CD4-positive, alpha-beta T cell treated with Interleukin-12 subunit alpha and Interleukin-12 subunit beta, for 1 hour (primary cell): ENCODE data around the gene PRAC2.

Experiments used
- DNase-seq: peaks from one replicate; pipeline ENCODE4 v3.0.0-alpha.2; 2020

The PRAC2 gene

DNA sequence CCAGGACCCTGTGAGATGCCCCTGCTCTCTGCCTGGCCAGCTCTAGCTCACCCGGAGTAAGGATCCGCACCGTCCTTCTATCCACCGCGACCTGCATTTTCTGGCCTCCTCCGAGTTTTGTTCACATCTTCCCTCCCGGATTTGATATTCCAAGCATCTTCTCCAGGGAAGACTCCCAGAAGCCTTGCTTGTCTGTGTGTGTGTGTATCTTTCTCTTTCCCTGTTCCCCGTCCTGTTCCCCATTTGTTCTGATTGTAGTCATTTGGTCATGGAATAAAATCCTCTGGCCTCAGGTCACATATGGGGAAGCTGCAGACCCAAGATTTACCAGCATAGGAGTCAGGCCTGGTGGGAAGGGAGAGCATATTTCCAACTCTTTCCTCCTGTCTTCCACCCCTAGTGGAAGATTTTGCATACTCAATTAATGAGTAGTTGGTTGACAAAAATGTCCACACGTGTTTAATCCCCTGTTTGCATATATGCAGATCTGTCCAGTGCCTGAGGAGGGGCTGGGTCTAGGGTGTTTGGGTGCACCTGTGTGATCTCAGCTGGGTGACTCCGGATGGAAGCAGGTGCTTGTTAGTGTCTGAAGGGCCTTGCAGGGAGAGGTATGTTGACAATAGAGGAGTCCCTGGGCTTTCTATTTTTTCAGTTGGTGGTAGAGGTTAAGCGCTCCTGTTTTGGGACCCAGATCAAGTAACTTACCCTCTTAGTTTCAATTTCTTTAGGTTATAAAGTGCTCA is 2.5 kb upstream of the PRAC2 start:
- DNase-seq = no peak

DNA sequence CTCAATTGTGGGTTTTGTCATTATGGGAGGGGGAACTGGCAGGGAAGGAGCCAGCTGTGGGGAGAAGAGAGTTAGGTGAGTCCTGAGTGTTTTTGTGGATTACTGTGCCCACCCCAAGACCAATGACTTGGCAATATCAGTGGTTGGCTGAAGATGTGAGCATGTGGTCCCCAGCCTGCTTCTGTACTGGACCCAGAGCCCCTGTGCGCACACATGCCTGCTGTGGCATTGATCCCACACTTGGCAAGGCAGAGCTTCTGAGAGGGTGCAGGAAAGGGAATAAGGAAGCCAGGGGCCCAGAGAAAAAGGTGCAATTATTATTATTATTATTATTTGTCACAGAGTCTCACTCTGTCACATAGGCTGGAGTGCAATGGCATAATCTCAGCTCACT is 2.0 kb upstream of the PRAC2 start:
- no peak for DNase-seq

GRCh38 chr17:48722201-48722907 is 631 bp upstream of the PRAC2 start, which contains the start of gene PRAC1:
PRAC1 (minus strand) TSS chr17:48722518; CDS start chr17:48722392, 126 bp downstream.
- no peak for DNase-seq

DNA sequence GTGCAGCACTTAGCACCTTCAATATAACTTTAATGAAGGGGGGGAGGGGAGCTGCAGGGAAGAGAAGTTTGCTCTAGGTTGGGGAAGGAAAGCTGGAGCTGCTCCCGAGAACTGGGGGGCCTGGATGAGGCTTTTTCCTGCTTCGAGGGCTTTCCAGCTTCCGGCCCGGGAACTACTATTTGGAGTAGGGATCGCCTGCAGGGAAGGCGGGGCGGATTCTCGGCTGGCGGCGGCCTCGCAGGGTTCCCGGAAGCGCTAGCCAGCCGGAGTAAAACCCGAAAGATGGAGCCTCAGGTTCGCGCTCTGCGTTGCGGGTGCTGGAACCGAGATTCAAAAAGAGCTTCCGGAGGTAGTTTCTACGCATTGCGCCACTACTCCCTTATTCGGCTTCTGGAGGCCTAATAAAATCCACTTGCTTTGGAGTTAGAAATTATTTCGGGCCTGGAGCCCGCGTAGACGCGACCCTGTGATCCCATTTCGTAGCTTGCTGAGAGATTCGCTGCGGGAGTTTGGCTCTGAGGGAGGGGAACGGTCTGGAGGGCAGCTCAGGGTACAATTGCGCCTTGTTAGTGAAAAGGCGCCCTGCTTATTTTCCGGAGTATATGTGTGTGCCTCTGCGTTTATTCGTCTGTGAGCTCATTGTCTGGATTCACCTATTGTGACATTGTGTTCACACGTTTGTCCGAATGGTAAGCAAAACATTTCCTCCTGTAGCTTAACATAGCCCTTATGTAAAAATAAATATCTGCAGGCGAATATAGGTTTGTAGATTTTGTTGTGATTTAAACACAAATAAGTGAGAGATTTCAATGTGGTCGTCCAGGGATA is 652 bp downstream of the PRAC2 start:
- no peak for DNase-seq

- peak; percentile 73 for DNase-seq
Observed at GRCh38 chr17:48724251-48725003, 1.4 kb downstream of the PRAC2 start.

DNA sequence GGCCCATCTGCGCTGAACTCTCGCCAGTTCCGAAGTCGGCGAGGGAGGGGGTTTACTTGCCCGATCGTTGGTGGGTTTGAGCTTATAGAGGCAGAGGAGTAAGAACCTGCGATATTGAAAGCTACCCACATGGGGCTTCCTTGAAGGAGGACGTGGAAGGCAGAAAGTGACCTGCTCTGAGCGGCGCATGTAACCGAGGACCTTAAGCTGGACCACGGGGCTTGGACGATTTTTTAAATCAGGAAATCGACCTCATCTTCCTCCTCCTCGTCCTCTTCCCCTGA is 2.0 kb downstream of the PRAC2 start:
- no peak for DNase-seq

DNA sequence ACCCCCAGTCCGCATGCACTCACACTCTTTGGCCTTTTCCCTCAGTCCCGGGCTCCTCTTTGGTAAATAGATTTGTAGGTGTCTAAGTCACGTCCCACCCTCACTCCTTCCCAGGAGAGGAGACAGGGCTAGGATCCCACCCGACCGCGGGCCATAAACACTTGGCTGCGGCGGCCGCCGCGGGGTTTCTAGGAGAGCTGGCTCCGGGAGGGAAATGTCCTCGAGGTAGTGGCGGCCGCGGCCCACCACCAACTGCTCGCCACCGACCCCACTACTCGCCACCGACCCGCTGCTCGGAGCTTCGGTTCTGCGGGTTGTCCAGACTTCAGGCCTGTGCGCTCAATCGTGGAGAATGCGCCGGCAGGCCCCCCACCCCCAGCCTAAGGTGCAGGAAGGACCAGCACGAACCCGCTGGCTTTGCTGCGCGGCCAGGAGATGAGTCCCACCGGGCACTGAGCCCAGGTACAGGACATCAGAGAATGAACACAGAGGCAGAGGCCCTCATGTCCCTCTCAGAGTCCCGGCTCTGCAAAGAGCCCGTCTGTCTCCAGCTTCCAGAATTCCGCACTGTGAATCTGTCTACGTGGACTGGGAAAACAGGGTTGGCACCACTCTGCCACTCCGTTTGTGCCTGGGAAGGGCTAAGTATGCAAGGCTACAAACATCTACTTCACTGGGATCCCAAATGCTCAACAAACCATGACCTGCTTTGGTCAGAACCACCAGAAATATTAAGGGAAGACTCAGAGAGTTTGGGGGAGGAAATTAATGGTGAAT is 2.5 kb downstream of the PRAC2 start:
- no peak for DNase-seq

DNA sequence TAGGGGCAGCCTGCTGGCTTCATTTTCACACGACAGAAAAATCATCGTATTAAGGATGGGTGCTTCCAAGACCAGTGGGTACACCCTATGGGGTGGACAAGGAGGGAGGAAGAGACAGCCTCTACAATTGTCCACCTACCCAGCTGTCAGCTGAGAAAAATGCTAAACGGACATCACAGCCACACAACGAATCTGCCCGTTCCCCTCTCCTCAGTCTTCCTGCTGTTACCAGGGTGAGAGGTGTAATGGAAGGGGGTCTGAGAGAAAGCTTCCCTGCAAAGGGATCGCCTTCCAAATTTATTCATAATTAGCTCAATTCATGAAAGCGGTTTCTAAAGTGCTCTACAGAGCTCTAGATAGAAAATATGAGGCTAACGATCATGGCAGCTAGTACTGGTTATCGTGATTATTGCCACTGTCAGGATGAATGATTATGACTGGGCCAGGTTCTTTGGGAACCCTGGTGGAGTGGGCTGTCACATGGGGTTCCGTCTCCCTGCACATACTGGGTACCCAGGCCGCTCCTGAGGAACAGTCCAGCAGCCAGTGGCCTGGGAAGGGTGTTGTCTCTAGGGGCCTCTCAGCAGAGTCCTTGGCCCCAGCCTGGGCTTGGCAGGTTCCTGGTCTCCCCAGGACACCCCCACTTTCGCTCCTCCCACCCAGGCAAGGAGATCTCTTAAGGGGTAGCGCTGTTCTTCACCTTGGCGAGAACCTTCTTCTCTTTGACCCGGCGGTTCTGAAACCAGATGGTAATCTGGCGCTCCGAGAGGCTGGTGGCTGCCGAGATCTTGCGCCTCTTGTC is 3.3 kb downstream of the PRAC2 start:
- DNase-seq = no peak

GRCh38 chr17:48726916-48727286 is 3.9 kb downstream of the PRAC2 start:
- DNase-seq = no peak

DNA sequence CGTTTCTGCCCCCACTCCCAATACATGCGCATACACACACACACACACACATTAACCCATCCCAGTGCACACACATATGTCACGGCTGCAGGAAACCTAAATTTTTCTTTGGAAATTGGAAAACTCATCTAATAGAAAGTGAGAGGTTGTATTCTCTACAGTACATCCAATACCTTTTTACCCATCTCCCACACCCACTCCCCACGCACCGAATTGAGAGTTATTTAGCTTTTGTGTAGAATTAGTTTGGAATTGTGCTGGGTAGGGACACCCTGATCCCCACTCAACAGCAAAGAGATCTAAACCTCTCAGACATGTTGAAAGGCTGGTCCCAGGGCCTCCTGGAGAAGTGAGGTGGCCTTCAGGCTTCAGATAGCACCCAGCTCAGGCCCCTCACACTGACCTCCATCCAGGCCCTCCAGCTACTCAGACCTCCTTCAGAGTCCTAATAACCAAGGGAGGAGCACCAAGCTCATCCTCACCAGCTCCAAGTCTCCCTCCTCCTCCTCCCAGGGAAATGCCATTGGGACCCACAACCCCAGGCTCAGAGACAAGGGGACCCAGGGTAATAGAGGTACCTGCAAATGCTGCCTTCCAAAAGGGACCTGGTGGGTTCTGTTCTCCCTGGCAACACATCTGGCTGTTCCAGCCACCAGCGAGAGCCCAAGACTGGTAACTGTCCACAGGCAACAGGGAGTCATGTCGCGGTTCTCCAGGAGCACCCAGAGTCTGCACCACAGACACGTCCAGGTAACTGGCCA is 4.6 kb downstream of the PRAC2 start:
- no peak for DNase-seq

DNA sequence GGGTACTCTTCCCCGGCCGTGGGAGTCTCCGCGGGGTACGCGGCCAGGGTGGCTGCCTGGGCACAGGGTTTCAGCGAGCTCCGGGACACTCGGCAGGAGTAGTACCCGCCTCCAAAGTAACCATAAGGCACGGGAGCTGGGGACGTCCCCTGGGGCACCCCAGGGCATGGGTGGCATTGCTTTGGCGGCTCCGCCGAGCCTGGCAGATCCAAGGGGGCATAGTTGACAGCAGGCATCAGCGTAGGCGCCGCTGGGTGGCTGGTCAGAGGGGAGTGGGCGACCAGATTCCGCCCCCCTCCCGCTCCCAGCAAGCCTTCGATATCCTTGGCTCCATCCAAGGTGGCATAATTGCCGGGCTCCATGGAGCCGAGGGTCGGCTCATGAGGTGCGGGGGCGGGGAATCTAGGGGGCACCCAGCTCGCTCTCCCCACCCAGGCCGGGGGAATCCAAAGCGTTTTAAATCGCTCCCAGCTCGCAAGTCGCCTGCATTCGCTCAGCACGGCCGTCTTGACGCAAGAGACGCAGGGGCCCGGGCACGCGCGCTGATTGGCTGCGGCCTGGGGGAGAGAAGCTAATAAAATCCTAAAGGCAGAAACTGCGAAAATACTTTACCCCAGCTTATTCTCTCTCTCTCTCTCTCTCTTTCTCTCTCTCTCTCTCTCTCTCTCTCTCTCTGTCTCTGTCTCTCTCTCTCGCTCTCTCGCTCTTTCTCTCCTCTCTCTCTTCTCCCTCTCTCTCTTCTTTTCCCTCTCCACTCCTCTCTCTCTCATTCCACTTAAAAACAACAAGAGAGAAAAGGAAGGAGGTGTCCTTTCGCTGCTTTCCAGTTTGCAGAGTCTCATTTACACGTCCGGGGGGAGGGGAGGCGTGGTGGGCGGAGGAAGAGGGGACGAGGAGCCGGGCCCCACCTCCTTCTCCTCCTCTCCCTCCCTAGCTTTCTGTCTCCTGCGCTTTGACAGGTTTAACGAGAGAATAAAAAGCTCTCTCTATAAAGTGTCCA is 5.5 kb downstream of the PRAC2 start, which contains the start of gene HOXB13:
HOXB13 (minus strand) TSS at position 519 of the 1,000 bp plus-strand sequence; CDS start at position 362, 157 bp downstream.
- peak; percentile 39 for DNase-seq

DNA sequence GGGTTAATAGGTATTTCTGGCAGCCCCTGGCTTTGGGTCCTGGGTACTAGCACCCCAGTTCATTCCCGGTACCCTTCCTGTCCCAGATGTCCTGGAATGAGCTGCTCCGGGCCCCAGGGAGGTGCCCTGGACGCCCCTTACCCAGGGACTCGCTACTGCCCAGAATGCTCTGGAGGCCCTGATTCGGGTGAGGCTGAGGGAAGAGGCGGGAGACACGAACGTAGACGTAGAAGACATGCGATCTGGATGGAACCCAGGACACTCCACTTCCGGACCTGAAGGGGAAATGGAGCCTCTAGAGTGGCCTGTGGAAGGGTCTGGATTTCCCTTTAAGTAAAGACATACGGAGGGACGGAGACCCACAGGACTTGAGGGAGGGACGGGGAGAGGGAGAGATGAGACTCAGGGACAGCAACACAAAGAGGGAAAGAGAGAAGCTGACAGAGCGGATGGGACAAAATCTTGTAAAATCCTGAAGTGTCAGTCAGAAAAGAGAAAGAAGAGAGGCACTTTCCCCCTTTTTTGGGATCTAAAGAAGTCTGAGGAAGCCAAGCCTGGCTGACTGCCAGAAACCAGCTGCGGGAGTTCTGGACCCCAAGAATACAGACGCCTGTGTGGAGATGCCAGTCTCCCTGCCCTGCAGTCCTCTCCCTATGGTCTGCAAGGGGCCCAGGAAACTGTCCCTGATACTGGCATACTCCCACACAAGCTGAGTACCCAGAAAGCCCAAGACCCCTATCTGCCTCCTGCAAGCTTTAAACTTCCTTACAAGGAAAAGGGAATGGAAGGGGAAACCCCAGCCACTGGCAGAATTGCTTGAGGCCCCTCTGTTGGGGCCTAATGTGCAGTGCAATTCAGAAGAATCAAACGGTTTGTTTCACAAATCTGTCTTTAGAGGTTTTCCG is 6.6 kb downstream of the PRAC2 start:
- no peak for DNase-seq

DNA sequence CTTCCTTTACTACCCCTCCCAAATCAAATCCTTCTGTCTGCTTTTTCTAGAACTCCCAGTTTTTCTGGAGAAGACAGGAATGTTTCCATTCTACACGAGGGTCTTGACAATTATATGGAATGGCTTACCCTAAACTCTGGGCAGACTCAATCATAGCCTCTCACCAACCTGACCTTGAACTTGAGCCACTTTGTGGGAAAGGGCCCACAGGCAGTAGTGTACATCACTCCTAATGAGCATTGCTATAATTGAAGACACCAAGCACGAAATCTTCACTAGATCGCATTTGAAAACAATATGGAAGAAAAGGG is 7.2 kb downstream of the PRAC2 start:
- DNase-seq = no peak

- DNase-seq = no peak
Observed at GRCh38 chr17:48731355-48731754, 8.4 kb downstream of the PRAC2 start.

- no peak for DNase-seq
Observed at GRCh38 chr17:48732688-48733629, 10.0 kb downstream of the PRAC2 start.

- DNase-seq = no peak
Observed at GRCh38 chr17:48733632-48734328, 10.8 kb downstream of the PRAC2 start.
